ENCODE data around the gene ADAMTS12. TPM values are rescaled to one million over a fixed set of nuclear protein-coding genes. Genes with fewer than 3 reads are reported as not detected.
A peak's percentile ranks its signal among the peaks of the same experiment; 100 is the strongest.

ADAMTS12 gene
- total RNA-seq, 6 experiments from 2014 or later, result 42.2 to 49.7 (median 47.2) TPM

- H3K4me3 Mint-ChIP-seq, result peak overlapping the region; percentile 85
- peaks cover 25% of the 10 kb centered on the region for H3K36me3 Mint-ChIP-seq (ENCODE audit: low read depth)
- no peak for TF ChIP-seq CTCF (IDR thresholded peaks at IDR 0.05)
- H3K27me3 Mint-ChIP-seq (ENCODE audit: insufficient read depth), result peaks cover 3% of the 10 kb centered on the region; the same call in 1 of the 2 replicates
- H3K9me3 Mint-ChIP-seq, result no peaks in the 10 kb centered on the region
- peak overlapping the region; percentile 85 for H3K27ac Mint-ChIP-seq
- DNase-seq, result no peak
- peaks cover 46% of the 10 kb centered on the region for H3K4me1 Mint-ChIP-seq (ENCODE audit: low read depth)
These were observed 97.1 kb downstream of the ADAMTS12 start for GRCh38 chr5:33794550-33795181.

GRCh38 chr5:33793836-33794549, 97.8 kb downstream of the ADAMTS12 start:
- H3K27ac Mint-ChIP-seq, result peak overlapping the region; percentile 85; the same call in 1 of the 2 replicates
- no peak for TF ChIP-seq CTCF (IDR thresholded peaks at IDR 0.05)
- no peaks in the 10 kb centered on the region; the same call in 1 of the 2 replicates for H3K27me3 Mint-ChIP-seq (ENCODE audit: insufficient read depth)
- peaks cover 53% of the 10 kb centered on the region for H3K4me1 Mint-ChIP-seq (ENCODE audit: low read depth)
- H3K4me3 Mint-ChIP-seq, result peak overlapping the region; percentile 85
- H3K9me3 Mint-ChIP-seq, result no peaks in the 10 kb centered on the region
- peak; percentile 18 for DNase-seq
- H3K36me3 Mint-ChIP-seq (ENCODE audit: low read depth), result peaks cover 21% of the 10 kb centered on the region

DNA sequence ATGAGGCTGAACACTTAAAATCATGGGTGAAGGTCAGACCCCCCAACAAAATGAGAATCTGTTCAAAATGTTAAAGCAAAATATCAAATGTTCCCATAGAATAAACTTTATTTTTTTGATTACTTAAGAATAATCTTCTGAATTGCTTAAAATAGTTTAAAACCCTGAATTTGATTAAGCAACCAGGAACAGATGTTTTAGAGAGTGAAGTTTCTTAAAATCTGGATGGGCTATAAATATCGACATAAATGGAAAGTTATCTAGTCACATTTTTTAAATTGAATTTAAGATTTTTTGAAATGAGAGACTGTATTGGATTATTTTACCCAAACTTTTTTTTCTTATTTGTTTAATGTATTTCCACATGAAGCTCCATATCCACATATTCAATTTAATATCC, 98.5 kb downstream of the ADAMTS12 start:
- Mint-ChIP-seq H3K27ac (peak overlapping the region; percentile 85; the same call in 1 of the 2 replicates), H3K27me3 (ENCODE audit: insufficient read depth) (no peaks in the 10 kb centered on the region; the same call in 1 of the 2 replicates), H3K36me3 (ENCODE audit: low read depth) (peaks cover 21% of the 10 kb centered on the region), H3K9me3 (no peaks in the 10 kb centered on the region), H3K4me3 (peak overlapping the region; percentile 85; the same call in 1 of the 2 replicates), H3K4me1 (ENCODE audit: low read depth) (peaks cover 60% of the 10 kb centered on the region)
- TF ChIP-seq CTCF (IDR thresholded peaks at IDR 0.05), result no peak
- no peak for DNase-seq

- TF ChIP-seq CTCF (IDR thresholded peaks at IDR 0.05), result no peak
- Mint-ChIP-seq H3K27me3 (ENCODE audit: insufficient read depth) (no peaks in the 10 kb centered on the region; the same call in none of the 2 replicates), H3K27ac (no peak overlapping the region), H3K36me3 (ENCODE audit: low read depth) (peaks cover 21% of the 10 kb centered on the region), H3K9me3 (no peaks in the 10 kb centered on the region), H3K4me1 (ENCODE audit: low read depth) (peaks cover 67% of the 10 kb centered on the region), H3K4me3 (no peak overlapping the region)
- DNase-seq, result no peak
These were observed 99.2 kb downstream of the ADAMTS12 start for GRCh38 chr5:33792559-33792958.

GRCh38 chr5:33789567-33789957, 102.2 kb downstream of the ADAMTS12 start:
- H3K36me3 Mint-ChIP-seq (ENCODE audit: low read depth), result peaks cover 33% of the 10 kb centered on the region
- TF ChIP-seq CTCF (IDR thresholded peaks at IDR 0.05), result no peak
- H3K9me3 Mint-ChIP-seq, result peaks cover 5% of the 10 kb centered on the region; the same call in 1 of the 2 replicates
- no peak overlapping the region for H3K4me3 Mint-ChIP-seq
- H3K4me1 Mint-ChIP-seq (ENCODE audit: low read depth), result peaks cover 59% of the 10 kb centered on the region
- DNase-seq, result no peak
- H3K27me3 Mint-ChIP-seq (ENCODE audit: insufficient read depth), result no peaks in the 10 kb centered on the region; the same call in none of the 2 replicates
- peak overlapping the region; percentile 84 for H3K27ac Mint-ChIP-seq
